ENCODE data around the gene MLN. TPM values are rescaled to one million over a fixed set of nuclear protein-coding genes. Genes with fewer than 3 reads are reported as not detected.

MLN gene
- total and polyA plus RNA-seq, 2 experiments from 2014 or later: not detected

DNA sequence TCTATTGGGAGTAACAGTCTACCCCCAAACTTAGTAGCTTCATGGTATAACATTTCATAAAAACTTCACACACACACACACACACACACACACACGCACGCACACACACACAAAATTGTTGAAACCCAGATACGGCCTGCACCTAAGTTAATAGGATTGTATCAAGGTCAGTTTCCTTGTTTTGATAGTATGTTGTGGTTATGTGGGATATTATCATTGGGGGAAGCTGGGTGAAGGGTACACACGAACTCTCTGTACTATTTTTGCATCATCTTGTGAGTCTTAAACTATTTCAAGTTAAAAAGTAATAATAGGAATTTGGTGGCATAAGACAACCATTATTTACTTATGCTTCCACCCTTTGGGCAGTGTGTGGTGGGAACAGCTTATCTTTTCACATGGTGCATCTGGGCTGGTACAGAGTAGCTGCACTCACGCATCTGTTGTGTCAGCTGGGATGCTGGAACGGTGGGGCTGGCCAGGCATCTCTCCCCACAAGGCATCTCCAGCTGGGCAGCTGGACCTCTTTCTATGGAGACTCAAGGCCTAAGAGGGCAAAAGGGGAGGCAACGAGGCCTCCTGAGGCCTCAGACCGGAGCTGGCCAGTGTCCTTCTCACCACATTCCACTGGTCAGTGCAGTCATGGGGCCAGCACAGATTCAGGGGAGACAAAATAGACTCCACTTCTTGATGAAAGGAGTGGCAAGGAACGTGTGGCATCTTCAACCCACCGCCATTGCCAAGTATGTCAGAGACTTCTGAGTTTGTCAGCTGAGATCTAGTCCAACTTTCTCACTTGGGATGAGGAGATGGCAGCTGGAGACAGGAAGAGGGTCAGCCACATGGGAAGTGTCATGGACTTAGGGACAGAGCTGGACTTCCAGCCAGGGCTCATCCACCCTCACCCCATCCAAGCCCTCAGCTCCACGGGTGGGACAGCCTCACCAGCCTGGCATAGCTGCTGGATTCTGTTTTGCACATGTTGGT, 36.6 kb downstream of the MLN start (continued):
- TF ChIP-seq, protein P1, sequence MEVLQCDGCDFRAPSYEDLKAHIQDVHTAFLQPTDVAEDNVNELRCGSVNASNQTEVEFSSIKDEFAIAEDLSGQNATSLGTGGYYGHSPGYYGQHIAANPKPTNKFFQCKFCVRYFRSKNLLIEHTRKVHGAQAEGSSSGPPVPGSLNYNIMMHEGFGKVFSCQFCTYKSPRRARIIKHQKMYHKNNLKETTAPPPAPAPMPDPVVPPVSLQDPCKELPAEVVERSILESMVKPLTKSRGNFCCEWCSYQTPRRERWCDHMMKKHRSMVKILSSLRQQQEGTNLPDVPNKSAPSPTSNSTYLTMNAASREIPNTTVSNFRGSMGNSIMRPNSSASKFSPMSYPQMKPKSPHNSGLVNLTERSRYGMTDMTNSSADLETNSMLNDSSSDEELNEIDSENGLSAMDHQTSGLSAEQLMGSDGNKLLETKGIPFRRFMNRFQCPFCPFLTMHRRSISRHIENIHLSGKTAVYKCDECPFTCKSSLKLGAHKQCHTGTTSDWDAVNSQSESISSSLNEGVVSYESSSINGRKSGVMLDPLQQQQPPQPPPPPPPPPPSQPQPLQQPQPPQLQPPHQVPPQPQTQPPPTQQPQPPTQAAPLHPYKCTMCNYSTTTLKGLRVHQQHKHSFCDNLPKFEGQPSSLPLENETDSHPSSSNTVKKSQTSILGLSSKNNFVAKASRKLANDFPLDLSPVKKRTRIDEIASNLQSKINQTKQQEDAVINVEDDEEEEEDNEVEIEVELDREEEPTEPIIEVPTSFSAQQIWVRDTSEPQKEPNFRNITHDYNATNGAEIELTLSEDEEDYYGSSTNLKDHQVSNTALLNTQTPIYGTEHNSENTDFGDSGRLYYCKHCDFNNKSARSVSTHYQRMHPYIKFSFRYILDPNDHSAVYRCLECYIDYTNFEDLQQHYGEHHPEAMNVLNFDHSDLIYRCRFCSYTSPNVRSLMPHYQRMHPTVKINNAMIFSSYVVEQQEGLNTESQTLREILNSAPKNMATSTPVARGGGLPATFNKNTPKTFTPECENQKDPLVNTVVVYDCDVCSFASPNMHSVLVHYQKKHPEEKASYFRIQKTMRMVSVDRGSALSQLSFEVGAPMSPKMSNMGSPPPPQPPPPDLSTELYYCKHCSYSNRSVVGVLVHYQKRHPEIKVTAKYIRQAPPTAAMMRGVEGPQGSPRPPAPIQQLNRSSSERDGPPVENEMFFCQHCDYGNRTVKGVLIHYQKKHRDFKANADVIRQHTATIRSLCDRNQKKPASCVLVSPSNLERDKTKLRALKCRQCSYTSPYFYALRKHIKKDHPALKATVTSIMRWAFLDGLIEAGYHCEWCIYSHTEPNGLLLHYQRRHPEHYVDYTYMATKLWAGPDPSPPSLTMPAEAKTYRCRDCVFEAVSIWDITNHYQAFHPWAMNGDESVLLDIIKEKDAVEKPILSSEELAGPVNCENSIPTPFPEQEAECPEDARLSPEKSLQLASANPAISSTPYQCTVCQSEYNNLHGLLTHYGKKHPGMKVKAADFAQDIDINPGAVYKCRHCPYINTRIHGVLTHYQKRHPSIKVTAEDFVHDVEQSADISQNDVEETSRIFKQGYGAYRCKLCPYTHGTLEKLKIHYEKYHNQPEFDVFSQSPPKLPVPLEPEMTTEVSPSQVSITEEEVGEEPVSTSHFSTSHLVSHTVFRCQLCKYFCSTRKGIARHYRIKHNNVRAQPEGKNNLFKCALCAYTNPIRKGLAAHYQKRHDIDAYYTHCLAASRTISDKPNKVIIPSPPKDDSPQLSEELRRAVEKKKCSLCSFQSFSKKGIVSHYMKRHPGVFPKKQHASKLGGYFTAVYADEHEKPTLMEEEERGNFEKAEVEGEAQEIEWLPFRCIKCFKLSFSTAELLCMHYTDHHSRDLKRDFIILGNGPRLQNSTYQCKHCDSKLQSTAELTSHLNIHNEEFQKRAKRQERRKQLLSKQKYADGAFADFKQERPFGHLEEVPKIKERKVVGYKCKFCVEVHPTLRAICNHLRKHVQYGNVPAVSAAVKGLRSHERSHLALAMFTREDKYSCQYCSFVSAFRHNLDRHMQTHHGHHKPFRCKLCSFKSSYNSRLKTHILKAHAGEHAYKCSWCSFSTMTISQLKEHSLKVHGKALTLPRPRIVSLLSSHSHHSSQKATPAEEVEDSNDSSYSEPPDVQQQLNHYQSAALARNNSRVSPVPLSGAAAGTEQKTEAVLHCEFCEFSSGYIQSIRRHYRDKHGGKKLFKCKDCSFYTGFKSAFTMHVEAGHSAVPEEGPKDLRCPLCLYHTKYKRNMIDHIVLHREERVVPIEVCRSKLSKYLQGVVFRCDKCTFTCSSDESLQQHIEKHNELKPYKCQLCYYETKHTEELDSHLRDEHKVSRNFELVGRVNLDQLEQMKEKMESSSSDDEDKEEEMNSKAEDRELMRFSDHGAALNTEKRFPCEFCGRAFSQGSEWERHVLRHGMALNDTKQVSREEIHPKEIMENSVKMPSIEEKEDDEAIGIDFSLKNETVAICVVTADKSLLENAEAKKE (CRISPR knock-in tag; IDR thresholded peaks at IDR 0.05): no peak

GRCh38 chr6:33765368-33765767, 38.4 kb downstream of the MLN start:
- peaks cover 16% of the 10 kb centered on the region for H3K4me1 Mint-ChIP-seq
- no peaks in the 10 kb centered on the region for H3K9me3 Mint-ChIP-seq
- H4K20me1 ChIP-seq (replicated peaks; ENCODE audit: insufficient read depth): no peaks in the 10 kb centered on the region
- H3K27ac ChIP-seq (ENCODE audit: low read depth): no peak overlapping the region
- H3K36me3 ChIP-seq (ENCODE audit: insufficient read depth): no peaks in the 10 kb centered on the region
- no peak overlapping the region for H3K4me3 Mint-ChIP-seq
- DNase-seq (ENCODE audit: low spot score) (no peak), ATAC-seq (no peak)
- H3F3A ChIP-seq (replicated peaks; ENCODE audit: low read depth): peaks cover 1% of the 10 kb centered on the region; the same call in 1 of the 2 replicates
- H3K4me2 ChIP-seq: no peak overlapping the region
- no peak overlapping the region for H2AFZ ChIP-seq
- H3K9me2 ChIP-seq (ENCODE audit: insufficient read depth): no peaks in the 10 kb centered on the region
- peaks cover 14% of the 10 kb centered on the region for H3K27me3 Mint-ChIP-seq (ENCODE audit: insufficient read depth, low read depth, poor library complexity)
- no peak overlapping the region for H3K27ac Mint-ChIP-seq
- H3K4me3 ChIP-seq: no peak overlapping the region
- no peaks in the 10 kb centered on the region; the same call in 2 of the 3 replicates for H3K36me3 Mint-ChIP-seq (ENCODE audit: low read depth)
- H3K4me1 ChIP-seq (ENCODE audit: insufficient read depth): peaks cover 14% of the 10 kb centered on the region
- H3K79me2 ChIP-seq (replicated peaks; ENCODE audit: insufficient read depth): no peaks in the 10 kb centered on the region
- H3K27me3 ChIP-seq (ENCODE audit: insufficient read depth): no peaks in the 10 kb centered on the region
- TF ChIP-seq, protein P1 (CRISPR knock-in tag; IDR thresholded peaks at IDR 0.05): no peak
- TF ChIP-seq STAT1 (IDR thresholded peaks at IDR 0.05; ENCODE audit: unreplicated experiment): no peak
- no peak for TF ChIP-seq EZH2phosphoT487 (IDR thresholded peaks at IDR 0.05; ENCODE audit: unreplicated experiment)
- no peak for TF ChIP-seq ZNF331 (CRISPR knock-in tag; IDR thresholded peaks at IDR 0.05; ENCODE audit: low read depth)
- TF ChIP-seq CTCF (conservative IDR thresholded peaks at IDR 0.05; ENCODE audit: low read depth in 2 of 2): no peak
